ENCODE results near the gene MME.

MME gene

GRCh38 chr3:155079746-155080487 lies at the start of gene MME:
MME (plus strand) TSS chr3:155080319; CDS start chr3:155084168, 3,849 bp downstream.
- DNase-seq (ENCODE audit: low spot score) = no peak

DNA sequence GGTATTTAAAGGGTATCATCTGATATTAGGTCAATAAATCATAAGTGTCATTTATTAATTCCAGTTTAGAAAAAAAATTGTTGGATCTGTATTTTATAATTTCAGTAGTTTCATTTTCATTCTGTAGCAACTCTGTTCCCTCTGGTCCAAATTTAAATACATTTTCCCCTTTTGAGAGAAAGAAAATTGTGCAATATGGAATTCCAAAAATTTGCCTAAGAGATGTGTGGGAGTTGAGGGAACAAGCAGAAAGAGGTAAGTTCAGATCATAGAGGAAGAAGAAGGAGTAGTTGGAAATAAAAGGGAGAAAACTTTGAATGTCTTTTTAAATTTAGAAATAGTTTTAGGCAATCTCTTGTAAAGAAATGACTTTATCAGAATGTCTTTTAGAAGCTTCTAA lies 48.9 kb upstream of the MME start:
- no peak for DNase-seq (ENCODE audit: low spot score)

DNA sequence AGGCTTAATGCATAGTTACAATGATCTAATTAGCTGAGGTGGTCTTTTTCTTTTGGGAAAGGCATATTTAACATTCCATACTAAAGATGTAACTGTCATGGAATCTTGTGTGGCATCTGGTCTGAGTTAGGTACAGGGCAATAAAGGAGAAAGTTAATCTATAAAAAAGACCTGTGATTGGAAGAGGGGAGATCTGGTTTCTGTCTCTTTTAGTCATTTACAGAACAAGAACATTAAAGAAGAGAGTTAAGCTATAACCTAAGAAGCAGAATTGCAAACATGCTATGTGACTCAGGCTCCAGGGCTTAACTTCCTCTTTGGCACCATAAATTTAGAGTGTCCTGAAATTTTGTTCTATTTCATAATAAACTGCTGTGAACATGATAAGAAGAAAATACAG lies 47.2 kb upstream of the MME start:
- DNase-seq (ENCODE audit: low spot score) = no peak

- DNase-seq (ENCODE audit: low spot score) = no peak
Measured at GRCh38 chr3:155034786-155035185, 45.3 kb upstream of the MME start.

GRCh38 chr3:155035553-155035952 lies 44.6 kb upstream of the MME start:
- DNase-seq (ENCODE audit: low spot score) = no peak

- DNase-seq (ENCODE audit: low spot score) = no peak
Measured at GRCh38 chr3:155037508-155038202, 42.5 kb upstream of the MME start.

GRCh38 chr3:155038203-155038554 lies 41.9 kb upstream of the MME start:
- no peak for DNase-seq (ENCODE audit: low spot score)

GRCh38 chr3:155046935-155047334 lies 33.2 kb upstream of the MME start:
- no peak for DNase-seq (ENCODE audit: low spot score)

DNA sequence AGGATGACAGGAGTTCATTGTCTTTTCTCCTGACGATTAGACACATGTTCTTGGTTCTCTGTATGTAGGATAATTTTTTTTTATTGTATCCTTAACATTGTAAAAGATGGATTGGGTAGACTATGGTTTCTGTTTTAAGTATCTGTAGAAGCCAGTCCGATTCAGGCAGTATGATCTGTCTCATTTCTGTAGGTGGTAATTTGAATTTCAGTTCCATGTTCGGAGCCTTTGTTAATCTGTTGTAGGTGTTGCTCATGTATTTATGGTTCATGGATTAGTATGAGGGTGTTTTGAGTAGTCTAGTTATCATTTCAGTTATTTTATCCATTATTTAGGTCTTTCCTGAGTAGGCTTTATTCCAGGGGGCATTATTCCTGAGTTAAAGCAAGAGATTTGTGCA lies 32.4 kb upstream of the MME start:
- no peak for DNase-seq (ENCODE audit: low spot score)

- DNase-seq (ENCODE audit: low spot score) = no peak
Measured at GRCh38 chr3:155049959-155050358, 30.2 kb upstream of the MME start.

GRCh38 chr3:155052470-155052869 lies 27.6 kb upstream of the MME start:
- DNase-seq (ENCODE audit: low spot score) = no peak

GRCh38 chr3:155053756-155054155 lies 26.4 kb upstream of the MME start:
- no peak for DNase-seq (ENCODE audit: low spot score)

DNA sequence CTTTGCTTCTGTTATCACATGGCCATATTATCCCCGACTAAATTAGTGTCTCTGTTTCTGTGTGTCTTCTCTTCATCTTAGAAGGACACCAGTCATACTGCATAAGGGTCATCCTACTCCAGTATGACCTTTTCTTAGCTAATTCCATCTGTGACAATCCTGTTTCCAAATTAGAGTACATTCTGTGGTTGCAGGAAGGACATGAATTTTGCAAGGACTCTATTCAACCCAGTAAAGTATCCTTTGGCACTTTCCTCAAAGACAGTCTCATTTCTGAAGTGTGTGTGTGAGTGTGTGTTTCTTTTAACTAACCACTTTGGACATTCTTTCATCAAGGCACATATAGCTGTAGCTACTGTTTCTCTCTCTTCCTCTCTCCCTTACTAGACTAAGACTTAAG lies 15.2 kb upstream of the MME start:
- no peak for DNase-seq (ENCODE audit: low spot score)

DNA sequence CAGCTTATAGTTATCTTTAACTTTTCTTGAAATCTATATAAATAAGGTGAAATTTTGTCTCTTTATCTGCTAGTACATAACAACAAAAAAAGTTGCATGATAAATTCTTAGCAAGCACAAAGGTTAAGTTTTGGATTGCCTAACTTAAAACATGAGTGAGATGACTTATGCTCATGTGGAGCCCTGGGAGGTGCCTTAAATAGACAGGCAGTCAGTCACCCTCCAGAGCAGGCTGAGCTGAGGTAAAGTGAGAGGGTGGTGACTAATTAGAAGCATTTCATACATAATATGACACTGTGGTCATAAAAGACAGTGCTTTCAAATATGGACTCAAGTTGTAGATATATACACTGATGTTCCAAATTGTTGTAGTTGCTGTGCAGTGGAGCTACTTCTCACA lies 14.6 kb upstream of the MME start:
- no peak for DNase-seq (ENCODE audit: low spot score)

DNA sequence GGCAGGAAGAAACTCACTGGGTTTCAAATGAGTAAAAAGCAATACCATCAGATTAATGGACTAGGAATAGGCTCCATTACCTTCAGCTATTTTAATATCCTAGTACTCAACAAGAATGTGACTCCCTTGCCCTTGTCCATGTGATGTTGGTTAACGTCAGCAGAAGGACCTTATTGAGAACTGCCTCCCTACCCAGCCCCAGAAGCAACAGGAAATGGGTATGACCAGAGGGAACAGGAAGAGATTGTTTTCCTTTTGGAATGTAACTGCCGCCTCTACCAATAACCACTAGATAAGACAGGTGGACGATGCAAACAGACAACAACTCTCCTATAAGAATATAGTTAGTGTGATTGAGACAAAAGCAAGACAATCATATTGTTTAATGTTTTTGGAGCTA lies 10.4 kb upstream of the MME start:
- DNase-seq (ENCODE audit: low spot score) = no peak

DNA sequence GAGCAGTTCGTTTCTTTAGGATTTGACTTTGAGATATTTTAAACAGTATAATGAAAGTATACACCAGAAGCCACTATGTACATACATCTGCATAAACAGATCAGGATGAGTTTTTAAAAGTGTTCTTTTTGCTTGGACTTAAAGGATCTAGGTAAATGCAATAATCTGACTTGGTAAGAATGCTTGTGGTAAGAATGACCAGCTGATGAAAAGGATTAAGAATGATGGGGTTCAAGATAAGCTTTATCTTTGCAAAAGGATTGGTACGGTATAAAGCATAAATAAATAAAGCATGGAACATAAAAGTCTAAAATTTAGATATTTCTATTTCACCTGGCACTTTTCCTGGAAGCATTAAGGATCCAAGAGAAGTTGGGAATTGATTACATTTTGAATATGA lies 9.8 kb upstream of the MME start:
- DNase-seq (ENCODE audit: low spot score) = no peak

DNA sequence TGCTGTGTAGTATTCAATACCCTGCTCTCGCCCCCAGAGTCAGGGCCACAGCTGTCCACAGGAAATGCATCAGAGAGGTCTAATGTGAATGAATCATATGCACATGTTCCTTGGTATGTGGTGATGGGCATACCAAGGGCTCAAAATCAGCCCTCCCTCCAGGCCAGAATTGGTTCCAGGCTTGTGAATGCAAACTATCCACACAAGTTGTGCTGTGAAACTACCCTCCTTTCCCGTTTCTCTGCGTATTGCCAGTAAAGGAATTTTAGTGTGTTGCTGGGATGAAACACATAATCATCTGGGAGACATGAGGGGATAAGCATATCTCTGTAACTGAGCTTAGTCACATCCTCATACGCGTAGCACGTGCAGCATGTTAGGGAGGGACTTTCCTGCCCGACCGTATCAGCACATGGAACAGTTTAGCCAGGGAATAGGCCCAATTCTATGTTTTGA lies 9.2 kb upstream of the MME start:
- no peak for DNase-seq (ENCODE audit: low spot score)

GRCh38 chr3:155075200-155075599 lies 4.9 kb upstream of the MME start:
- no peak for DNase-seq (ENCODE audit: low spot score)

- DNase-seq (ENCODE audit: low spot score) = no peak
Measured at GRCh38 chr3:155076888-155077287, 3.2 kb upstream of the MME start.

GRCh38 chr3:155078711-155079467 lies 1.2 kb upstream of the MME start:
- no peak for DNase-seq (ENCODE audit: low spot score)

GRCh38 chr3:155079468-155079745 lies 712 bp upstream of the MME start:
- no peak for DNase-seq (ENCODE audit: low spot score)

DNA sequence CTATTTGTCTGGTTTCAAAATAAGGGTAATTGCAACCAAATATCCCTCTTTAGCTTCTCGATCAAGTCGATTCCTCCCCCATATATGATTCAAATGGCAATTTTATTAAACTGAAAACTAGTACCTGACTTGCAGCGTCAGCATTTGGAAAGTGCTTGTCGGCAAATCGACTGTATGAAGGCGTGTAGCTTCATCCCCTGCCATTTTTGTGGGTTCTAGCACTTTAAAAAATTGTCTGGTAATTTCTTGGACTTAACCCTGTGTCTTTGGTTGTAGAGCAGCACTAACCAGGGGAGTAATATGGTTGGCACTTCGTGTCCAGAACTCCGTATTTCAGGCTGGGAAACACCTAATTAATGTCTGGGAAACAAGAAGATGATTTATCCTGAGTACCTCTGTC lies 573 bp downstream of the MME start:
- no peak for DNase-seq (ENCODE audit: low spot score)

DNA sequence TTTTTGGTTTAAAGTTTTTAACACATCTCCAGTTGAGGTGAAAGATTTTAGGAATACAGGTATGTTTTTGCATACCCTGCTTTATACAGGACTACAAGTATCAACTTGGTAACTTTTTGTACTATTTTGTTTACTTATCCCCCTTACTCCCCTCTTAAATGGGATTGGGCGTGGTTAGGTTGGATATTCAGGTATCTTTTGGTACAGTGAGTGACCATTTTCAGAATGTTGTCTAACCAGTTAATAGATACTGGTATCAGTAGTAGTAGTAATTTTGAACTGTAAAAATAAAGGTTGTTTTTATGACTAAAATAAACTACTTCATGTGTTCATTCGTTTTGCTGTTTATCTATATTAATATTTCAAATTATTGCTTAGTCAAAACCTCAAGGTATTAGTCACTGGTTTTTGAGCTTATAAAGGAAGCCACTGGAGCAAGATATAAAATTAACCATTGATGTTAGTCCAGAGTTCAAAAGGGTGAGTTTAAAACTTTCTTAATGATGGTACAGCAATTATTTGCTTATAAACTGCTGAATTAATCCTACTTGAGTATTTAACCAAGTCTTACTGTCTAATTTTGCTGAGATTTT lies 3.3 kb downstream of the MME start:
- no peak for DNase-seq (ENCODE audit: low spot score)

All from hematopoietic multipotent progenitor cell treated with erythropoietin and hydrocortisone succinate and interleukin-3 and kit ligand, for 15 days (in vitro differentiated cells).